Kidney tubule cell (primary cell): ENCODE measurements around the gene ASB13.
"Not testable (repeated sequence)": the region's sequence is repeated elsewhere in the genome, so short reads cannot be mapped to it uniquely, and the experiment has no call there.

Experiments used
- DNase-seq: peaks from one replicate; pipeline ENCODE4 v3.0.0-alpha.2; 2018; ENCODE audit warnings: low spot score

ASB13 gene

GRCh38 chr10:5623081-5623748 is 43.2 kb downstream of the ASB13 start:
- peak; percentile 90 for DNase-seq

GRCh38 chr10:5622186-5622960 is 44.0 kb downstream of the ASB13 start:
- no peak for DNase-seq

- not testable (repeated sequence) for DNase-seq
Measured at GRCh38 chr10:5621371-5621770, 45.0 kb downstream of the ASB13 start.

- no peak for DNase-seq
Measured at GRCh38 chr10:5620966-5621365, 45.4 kb downstream of the ASB13 start.

GRCh38 chr10:5620223-5620721 is 46.1 kb downstream of the ASB13 start:
- DNase-seq: no peak

GRCh38 chr10:5619362-5620211 is 46.8 kb downstream of the ASB13 start:
- DNase-seq: no peak

- DNase-seq: no peak
Measured at GRCh38 chr10:5618829-5619228, 47.6 kb downstream of the ASB13 start.

DNA sequence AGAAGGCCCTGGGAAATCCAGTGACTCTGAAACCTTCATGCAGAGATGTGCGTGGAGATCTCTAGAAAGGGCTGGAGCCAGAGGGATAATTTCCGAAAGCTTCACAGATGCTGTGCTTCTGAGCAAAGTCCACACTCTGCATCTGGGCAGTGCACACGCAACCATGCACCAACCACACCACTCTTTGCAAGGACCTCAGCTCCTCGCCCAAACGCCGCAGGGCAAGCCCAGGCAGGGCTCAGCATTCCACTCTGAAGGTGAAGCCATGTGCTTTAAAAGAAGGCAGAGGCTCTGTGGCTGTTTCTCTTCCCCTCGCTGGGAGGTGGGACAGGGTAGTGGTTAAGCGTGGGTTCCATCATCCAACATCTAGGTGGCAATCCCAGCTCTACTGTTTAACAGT is 48.4 kb downstream of the ASB13 start:
- DNase-seq: no peak

- DNase-seq: no peak
Measured at GRCh38 chr10:5617521-5617920, 48.9 kb downstream of the ASB13 start.

GRCh38 chr10:5616836-5617235 is 49.6 kb downstream of the ASB13 start:
- no peak for DNase-seq

DNA sequence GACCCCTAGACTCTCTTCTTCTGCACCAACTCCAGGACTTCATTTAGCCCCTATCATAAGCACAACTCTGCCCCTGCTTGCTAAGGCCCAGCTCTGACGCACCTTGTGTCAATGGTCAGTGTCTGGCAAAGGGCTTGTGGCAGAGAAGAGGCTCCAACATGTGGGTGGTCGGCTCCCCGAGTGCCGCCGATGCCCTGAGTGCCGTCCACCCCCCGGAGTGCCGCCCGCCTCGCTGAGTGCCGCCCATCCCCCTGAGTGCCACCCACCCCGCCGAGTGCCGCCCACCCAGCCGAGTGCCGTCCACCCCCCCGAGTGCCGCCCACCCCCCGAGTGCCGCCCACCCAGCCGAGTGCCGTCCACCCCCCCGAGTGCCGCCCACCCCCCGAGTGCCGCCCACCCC is 50.3 kb downstream of the ASB13 start:
- no peak for DNase-seq

GRCh38 chr10:5615316-5615715 is 51.1 kb downstream of the ASB13 start:
- no peak for DNase-seq

DNA sequence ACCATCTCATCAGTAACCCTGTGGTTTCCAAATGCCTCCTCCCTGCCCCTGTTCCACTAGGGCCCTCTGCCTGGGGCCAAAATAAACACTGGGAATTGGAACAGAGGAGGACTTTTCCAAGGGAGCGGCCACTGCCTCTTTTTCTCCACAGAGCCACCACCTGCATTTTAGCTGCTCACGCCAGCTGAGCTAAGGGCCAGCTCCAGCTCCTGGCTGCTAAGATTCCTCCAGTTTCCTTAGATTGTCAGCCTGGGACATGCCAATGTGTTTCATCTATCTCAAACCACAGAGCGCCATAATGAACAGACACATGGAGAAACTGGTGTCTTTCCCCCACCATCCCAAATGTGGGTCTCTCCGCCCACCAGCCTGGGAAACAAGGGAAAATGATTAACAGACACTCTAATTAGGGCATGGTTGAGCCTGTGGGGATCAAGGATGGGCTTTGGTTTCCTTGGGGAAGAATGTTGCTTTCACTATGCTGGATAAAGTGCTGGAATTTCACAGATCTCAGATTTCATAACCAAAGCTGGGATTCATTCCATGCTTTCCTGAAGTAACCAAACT is 52.2 kb downstream of the ASB13 start:
- DNase-seq: peak; percentile 6

DNA sequence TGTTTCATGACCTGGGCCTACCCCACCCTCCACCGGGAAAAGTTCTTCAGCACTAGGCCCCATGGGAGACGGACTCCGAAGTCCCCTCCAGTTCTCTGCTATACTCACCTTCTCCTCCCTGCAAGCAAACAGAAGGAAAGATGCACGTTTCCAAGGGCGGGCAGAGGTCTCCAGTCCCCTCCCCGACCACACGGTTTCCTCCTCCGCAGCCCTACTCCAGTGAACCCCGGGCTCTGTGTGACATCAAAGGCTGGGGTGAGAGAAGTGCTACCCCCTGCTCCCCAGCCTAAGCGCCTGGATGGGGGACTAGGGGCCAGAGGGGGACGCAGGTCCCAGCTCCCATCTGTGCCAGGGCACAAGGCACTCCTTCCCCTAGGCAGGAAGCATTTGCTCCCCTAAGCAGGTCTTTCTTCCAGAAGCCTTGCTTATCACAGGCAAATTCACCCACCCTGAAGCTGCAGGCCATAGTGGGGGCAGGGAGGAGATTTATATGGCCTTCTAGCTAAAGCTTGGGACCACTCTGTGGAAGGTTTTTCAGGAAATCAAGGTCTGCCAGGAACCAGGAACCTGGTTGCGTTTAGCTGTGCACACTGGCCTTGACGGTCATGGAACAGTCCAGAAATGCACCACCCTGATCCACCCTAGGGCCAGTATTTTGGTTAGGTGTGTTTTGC is 52.8 kb downstream of the ASB13 start:
- DNase-seq: no peak

GRCh38 chr10:5611899-5612680 is 54.3 kb downstream of the ASB13 start:
- DNase-seq: peak; percentile 48

DNA sequence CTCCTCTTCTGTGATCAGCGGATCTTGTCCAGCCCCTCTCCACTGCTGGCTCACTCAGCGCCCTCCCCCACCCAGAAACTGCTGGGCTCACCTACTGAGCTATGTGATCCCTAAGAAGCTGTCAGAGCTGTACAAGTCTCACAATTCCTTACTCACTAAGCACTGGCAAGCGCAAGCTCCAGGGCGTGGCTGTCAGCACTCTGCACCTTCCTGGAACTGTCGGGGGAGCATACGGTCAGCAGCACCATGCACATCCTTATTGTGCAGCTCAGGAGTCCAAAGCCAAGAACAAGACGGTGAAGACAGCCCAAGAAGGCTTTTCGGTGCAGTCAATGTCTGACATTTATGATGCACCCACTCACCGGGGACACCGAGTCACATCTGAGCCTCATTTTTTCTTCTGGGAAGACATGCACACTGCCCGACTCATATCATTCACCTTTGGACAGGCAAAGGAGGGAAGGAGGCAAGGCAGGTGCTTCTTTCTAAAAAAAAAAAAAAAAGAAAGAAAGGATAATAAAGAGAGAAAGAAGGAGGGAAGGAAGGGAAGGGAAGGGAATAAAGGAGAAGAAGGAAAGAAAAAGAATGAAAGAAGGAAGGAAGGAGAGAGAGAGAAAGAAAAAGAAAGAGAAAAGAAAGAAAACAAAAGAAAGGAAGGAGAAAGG is 56.3 kb downstream of the ASB13 start:
- peak; percentile 78 for DNase-seq

DNA sequence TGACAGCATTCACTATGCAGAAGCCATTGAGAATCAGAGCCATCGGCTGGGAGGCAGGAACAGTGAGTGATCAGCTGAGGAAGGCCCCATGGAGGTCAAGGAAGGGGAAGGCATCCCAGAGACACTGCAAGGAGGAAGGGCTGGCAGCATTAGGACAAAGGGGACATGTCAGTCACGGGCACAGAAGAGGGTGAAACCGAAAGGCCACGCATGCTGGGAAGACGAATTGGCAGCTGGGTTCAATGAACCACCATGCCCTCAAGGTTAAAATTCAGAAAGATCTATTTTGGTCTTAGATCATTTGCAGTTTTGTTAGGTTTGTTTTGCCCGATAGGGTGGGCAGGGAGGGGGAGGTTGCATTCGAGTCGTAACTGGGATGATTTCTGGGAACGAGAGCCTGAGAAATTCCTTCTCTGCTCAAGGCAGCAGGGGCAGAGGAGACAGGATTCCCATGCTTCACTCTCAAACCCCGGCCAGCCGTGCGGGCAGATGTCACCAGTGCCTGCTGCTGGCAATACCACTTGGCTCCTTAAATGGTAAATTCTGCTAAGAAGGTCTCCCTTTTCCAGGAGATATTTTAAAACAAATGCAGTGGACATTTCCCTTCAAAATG is 57.7 kb downstream of the ASB13 start:
- no peak for DNase-seq

GRCh38 chr10:5607594-5607993 is 58.8 kb downstream of the ASB13 start:
- DNase-seq: no peak

DNA sequence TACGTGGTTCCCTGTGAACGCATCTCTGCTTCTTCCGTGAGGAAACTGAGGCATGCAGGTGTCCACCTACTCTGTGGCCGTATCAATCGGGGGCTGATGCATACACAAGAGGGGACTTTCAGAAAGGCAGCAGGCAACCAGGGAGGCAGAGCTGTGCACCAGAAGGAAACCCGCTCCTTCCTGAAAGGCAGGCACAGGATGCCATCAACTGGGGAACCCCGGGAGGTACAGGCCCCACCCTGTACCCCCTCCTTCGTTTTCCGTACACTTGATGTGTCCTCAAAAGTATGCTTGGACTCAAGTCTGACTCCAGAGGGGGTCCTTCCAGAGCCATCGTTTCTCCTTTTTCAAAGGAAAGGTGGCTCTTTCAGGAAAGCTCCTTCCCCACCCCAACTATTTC is 59.5 kb downstream of the ASB13 start:
- no peak for DNase-seq

DNA sequence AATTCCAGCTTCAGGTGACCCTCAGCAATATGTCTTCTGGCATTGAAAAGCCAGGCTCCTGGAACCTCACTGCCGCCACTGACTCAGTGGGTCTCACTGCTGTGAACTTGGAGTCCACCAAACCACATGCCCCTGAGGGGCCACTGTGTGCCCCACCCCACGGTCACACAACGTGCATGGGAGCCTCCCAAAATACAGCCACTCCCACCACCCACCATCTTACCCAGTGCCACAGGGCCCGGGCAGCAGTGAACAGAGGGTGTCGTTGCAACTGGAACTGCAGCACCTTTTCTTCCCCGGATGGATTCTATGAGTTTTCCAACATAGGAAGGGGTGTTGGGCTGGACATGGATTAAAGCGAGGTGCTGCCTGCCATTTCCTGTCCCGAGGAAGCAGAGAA is 60.1 kb downstream of the ASB13 start:
- DNase-seq: no peak
